ENCODE measurements around the gene FES.
A peak's percentile ranks its signal among the peaks of the same experiment; 100 is the strongest.

Gene FES

DNA sequence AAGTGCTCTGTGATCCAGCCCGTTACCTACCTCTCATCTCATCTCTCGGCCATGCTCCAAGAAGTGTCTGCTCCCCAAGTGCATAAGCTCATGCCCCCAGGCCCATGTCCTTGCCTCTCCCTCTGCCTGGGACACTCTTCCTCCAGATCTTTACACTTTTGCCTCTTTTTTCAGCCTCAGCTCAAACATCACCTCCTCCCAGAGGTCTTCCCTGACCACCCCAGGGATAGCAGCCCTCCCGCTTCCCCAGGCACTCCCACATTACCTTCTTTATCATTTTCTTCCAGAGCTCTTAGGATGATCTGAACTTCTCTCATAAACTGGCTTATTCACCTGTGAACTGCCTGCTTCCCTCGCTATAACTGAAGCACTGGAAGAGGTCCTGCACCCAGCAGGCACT lies 18.6 kb upstream of the FES start:
- no peak overlapping the region for H3K4me3 ChIP-seq (ENCODE audit: control insufficient read depth, low read depth, low read length)
- TF ChIP-seq, protein P1, sequence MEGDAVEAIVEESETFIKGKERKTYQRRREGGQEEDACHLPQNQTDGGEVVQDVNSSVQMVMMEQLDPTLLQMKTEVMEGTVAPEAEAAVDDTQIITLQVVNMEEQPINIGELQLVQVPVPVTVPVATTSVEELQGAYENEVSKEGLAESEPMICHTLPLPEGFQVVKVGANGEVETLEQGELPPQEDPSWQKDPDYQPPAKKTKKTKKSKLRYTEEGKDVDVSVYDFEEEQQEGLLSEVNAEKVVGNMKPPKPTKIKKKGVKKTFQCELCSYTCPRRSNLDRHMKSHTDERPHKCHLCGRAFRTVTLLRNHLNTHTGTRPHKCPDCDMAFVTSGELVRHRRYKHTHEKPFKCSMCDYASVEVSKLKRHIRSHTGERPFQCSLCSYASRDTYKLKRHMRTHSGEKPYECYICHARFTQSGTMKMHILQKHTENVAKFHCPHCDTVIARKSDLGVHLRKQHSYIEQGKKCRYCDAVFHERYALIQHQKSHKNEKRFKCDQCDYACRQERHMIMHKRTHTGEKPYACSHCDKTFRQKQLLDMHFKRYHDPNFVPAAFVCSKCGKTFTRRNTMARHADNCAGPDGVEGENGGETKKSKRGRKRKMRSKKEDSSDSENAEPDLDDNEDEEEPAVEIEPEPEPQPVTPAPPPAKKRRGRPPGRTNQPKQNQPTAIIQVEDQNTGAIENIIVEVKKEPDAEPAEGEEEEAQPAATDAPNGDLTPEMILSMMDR (conservative IDR thresholded peaks at IDR 0.05; ENCODE audit: control insufficient read depth, insufficient read depth, low read depth, low read length): no peak
- DNase-seq (ENCODE audit: low read depth): no peak

DNA sequence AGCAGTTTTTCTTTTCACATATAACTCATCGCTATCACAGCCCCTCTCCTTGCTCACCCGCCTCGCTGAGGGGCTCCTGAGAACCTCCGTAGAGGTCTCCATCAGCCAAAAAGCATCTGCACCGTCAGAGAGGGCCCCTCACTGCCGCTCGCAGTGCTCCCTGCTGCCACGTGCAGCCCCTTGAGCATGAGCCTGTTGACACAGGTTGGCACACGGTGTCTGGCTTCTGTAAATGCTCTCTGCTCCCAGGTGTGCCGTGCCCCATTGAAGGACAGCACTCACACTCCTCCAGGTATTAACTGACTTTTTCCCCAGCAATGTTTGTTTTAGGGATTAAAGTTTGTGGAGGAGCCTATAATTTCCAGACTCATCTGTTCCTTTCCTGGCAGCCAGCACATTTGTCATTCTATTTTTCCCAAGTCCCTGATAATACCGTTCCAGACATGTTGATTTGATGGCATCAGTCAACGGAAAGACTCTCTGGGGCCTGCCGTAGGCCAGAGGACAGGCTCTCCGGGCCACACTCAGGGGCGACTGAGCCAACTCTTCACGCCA lies 18.1 kb upstream of the FES start:
- no peak overlapping the region for H3K4me3 ChIP-seq (ENCODE audit: control insufficient read depth, low read depth, low read length)
- TF ChIP-seq, protein P1 (conservative IDR thresholded peaks at IDR 0.05; ENCODE audit: control insufficient read depth, insufficient read depth, low read depth, low read length): no peak
- no peak for DNase-seq (ENCODE audit: low read depth)

DNA sequence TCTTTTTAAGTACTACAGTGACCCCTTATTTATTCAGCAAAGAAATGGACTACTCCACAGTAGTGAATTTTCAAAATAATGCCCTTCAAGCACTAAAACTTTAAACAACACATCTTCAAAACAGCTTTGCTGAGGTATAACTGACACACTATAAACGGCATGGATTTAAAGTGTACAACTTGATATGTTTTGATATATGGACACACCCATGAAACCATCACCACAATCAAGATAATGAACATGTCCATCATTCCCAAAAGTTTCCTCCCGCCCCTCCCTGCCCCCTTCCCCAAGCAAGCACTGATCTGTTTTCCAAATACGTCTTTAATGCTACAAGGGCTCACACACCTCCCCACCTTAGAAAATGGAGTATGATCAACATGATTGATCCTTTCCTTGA lies 17.5 kb upstream of the FES start:
- no peak for DNase-seq (ENCODE audit: low read depth)
- no peak overlapping the region for H3K4me3 ChIP-seq (ENCODE audit: control insufficient read depth, low read depth, low read length)
- TF ChIP-seq, protein P1 (conservative IDR thresholded peaks at IDR 0.05; ENCODE audit: control insufficient read depth, insufficient read depth, low read depth, low read length): no peak

DNA sequence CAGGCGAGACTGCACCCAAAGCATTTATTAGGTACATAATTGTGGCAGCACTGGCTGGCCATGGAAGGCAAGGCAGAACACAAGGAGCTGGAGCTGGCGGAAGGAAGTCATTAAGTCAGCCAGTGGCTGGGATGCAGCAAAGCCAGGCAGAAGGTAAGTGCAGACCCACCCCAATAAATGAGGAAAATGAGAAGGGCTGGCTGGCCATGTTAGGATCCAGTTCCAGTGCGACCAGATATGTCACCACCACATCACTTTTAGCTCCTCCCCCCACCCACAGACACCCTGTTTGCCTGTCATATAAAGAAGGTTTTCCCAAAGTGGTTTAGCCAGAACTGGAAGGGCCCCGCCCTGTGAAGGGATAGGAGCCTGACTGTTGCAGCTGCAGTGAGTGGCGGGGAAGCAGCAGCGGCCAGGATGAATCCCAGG lies 16.0 kb upstream of the FES start, which contains the start of gene FURIN:
TSS of gene FURIN (plus strand) at position 328 of the 429 bp plus-strand sequence. CDS start 7,153 bp downstream, outside the sequence.
- TF ChIP-seq, protein P1 (conservative IDR thresholded peaks at IDR 0.05; ENCODE audit: control insufficient read depth, insufficient read depth, low read depth, low read length): no peak
- no peak for DNase-seq (ENCODE audit: low read depth)
- no peak within 1 kb of the TSS for H3K4me3 ChIP-seq (ENCODE audit: control insufficient read depth, low read depth, low read length)

DNA sequence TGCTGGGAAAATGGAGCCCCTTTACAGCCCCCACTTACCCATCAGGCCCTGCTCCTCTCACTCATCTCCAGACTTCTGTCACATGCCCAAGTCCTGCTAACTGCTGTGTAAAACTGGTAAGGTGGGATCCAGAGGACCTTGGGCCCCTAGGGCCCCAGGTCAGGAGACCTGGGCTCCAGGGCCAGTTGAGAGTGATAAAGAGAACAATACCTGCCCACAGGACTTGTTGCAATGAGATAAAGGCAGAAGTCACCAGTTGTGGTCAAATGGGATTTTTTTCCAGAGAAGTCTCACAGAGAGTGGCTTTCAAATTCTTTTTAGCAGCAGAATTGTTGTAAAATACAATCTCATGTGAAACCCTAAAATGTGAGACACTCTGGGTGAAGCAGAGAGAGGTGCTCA lies 15.2 kb upstream of the FES start:
- no peak overlapping the region for H3K4me3 ChIP-seq (ENCODE audit: control insufficient read depth, low read depth, low read length)
- TF ChIP-seq, protein P1 (conservative IDR thresholded peaks at IDR 0.05; ENCODE audit: control insufficient read depth, insufficient read depth, low read depth, low read length): no peak
- DNase-seq (ENCODE audit: low read depth): no peak

DNA sequence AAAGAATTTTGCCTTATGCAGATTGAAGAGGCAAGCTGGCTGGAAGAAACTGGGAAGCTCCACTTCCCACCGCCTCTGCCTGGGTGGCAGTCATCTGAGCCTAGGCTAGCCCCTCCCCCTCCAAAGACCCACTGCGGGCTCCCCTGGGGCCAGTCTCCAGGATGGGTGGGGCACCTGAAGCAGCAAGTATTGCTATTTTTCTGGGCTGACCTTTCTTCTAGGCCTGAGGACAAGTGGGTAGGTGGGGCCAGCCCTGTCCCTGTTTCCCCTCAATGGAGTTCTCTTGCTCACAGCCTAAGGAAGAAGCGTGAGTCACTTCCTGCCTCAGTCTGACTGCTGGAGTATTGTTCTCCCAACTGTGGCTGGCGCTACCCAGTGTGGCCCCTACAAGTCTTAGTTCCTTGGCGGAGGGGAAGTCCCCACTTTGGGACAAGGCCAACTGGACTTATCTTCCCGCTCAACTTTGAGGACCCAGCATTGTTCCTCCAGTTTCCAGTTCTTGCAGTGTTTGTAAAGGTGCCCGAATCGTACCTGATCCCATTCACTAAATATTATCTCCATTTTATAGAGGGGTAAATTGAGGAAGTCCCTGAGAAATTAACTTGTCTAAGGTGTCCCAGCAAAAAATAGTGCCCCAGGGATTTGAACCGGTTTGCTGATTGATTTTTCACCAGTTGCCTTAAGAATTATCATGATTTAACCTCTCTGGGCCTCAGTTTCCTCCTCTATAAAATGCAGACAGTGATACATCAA lies 14.5 kb upstream of the FES start:
- peak; percentile 88 for DNase-seq (ENCODE audit: low read depth)
- H3K4me3 ChIP-seq (ENCODE audit: control insufficient read depth, low read depth, low read length): no peak overlapping the region
- TF ChIP-seq, protein P1 (conservative IDR thresholded peaks at IDR 0.05; ENCODE audit: control insufficient read depth, insufficient read depth, low read depth, low read length): no peak
